Measurements from ENCODE around the gene AGPAT4. TPM values are rescaled to one million over a fixed set of nuclear protein-coding genes. Genes with fewer than 3 reads are reported as not detected.

Gene AGPAT4
- total RNA-seq, 1 experiment from 2014 or later, result 10.1 TPM

DNA sequence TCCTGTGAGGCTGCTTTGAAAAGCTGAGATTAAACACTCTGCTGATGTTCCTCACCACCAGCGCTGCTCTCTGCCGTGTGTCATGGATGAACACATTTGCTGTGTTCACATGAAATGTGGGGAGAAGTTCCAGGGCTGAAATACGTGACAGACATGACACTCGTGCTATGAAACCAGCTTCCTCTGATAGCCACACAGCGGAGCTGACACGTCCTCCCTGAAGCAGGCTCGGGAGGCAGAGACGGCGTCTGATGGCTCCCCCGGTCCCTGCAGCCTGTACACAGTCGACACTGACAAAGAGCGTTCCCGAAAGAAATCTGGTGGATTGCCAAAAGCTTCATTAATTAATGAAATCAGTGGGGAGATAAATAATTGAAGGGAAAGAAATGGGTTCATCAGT lies 17.5 kb downstream of the AGPAT4 start:
- no peak for DNase-seq (ENCODE audit: low spot score)
- Histone ChIP-seq H3K4me1 (ENCODE audit: insufficient read depth, low read length, poor library complexity, severe bottlenecking) (no peaks in the 10 kb centered on the region), H3K27me3 (replicated peaks; ENCODE audit: insufficient read depth, low read depth, low read length, poor library complexity) (no peaks in the 10 kb centered on the region), H3K4me3 (ENCODE audit: low read depth, low read length, poor library complexity, severe bottlenecking) (no peak overlapping the region), H3K27ac (ENCODE audit: low read depth, low read length, poor library complexity, severe bottlenecking) (no peak overlapping the region), H3K36me3 (ENCODE audit: insufficient read depth, low read length, poor library complexity, severe bottlenecking) (no peaks in the 10 kb centered on the region), H3K9me3 (ENCODE audit: low read depth, low read length, poor library complexity, severe bottlenecking) (no peaks in the 10 kb centered on the region)
- ChIA-PET CTCF (no interaction called here), POLR2A (ENCODE audit: low non-redundant PET) (no interaction called here)
- TF ChIP-seq, protein P1, sequence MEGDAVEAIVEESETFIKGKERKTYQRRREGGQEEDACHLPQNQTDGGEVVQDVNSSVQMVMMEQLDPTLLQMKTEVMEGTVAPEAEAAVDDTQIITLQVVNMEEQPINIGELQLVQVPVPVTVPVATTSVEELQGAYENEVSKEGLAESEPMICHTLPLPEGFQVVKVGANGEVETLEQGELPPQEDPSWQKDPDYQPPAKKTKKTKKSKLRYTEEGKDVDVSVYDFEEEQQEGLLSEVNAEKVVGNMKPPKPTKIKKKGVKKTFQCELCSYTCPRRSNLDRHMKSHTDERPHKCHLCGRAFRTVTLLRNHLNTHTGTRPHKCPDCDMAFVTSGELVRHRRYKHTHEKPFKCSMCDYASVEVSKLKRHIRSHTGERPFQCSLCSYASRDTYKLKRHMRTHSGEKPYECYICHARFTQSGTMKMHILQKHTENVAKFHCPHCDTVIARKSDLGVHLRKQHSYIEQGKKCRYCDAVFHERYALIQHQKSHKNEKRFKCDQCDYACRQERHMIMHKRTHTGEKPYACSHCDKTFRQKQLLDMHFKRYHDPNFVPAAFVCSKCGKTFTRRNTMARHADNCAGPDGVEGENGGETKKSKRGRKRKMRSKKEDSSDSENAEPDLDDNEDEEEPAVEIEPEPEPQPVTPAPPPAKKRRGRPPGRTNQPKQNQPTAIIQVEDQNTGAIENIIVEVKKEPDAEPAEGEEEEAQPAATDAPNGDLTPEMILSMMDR (conservative IDR thresholded peaks at IDR 0.05; ENCODE audit: low read depth, low read length), result no peak
- no peak for TF ChIP-seq EZH2 (IDR thresholded peaks at IDR 0.05; ENCODE audit: borderline replicate concordance, low read depth, low read length, poor library complexity, severe bottlenecking)
- intact Hi-C loops (cut with micrococcal nuclease; ENCODE audit: unreplicated experiment), result no loop called here
- BruUV-seq (replicated peaks), result no TSS peak

DNA sequence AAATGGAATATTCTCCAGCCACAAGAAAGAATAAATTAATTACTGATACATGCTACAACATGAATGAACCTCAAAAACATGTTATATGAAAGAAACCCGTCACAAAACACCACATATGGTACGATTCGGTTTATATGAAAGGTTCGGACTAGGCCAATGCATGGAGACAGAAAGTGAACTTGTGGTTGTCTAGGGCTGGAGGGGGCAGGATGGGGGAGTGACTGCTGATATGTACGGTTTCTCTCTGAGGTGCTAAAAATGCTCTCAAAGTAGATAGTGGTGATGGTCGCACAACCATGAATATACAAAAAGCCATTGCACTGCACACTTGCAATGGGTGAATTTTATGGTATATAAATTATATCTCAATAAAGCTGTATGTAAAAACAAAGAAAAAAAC lies 18.3 kb downstream of the AGPAT4 start:
- POLR2A ChIA-PET (ENCODE audit: low non-redundant PET), result no interaction called here
- H3K36me3 ChIP-seq (ENCODE audit: insufficient read depth, low read length, poor library complexity, severe bottlenecking), result no peaks in the 10 kb centered on the region
- H3K4me3 ChIP-seq (ENCODE audit: low read depth, low read length, poor library complexity, severe bottlenecking), result no peak overlapping the region
- no TSS peak for BruUV-seq (replicated peaks)
- no peak overlapping the region for H3K27ac ChIP-seq (ENCODE audit: low read depth, low read length, poor library complexity, severe bottlenecking)
- no peaks in the 10 kb centered on the region for H3K9me3 ChIP-seq (ENCODE audit: low read depth, low read length, poor library complexity, severe bottlenecking)
- intact Hi-C loops (cut with micrococcal nuclease; ENCODE audit: unreplicated experiment), result no loop called here
- H3K27me3 ChIP-seq (replicated peaks; ENCODE audit: insufficient read depth, low read depth, low read length, poor library complexity), result no peaks in the 10 kb centered on the region
- H3K4me1 ChIP-seq (ENCODE audit: insufficient read depth, low read length, poor library complexity, severe bottlenecking), result no peaks in the 10 kb centered on the region
- CTCF ChIA-PET, result no interaction called here
- no peak for TF ChIP-seq EZH2 (IDR thresholded peaks at IDR 0.05; ENCODE audit: borderline replicate concordance, low read depth, low read length, poor library complexity, severe bottlenecking)
- TF ChIP-seq, protein P1 (conservative IDR thresholded peaks at IDR 0.05; ENCODE audit: low read depth, low read length), result no peak
- DNase-seq (ENCODE audit: low spot score), result no peak

GRCh38 chr6:161254464-161255253 lies 19.2 kb downstream of the AGPAT4 start:
- no TSS peak for BruUV-seq (replicated peaks)
- Histone ChIP-seq H3K4me3 (ENCODE audit: low read depth, low read length, poor library complexity, severe bottlenecking) (no peak overlapping the region), H3K36me3 (ENCODE audit: insufficient read depth, low read length, poor library complexity, severe bottlenecking) (no peaks in the 10 kb centered on the region), H3K27me3 (replicated peaks; ENCODE audit: insufficient read depth, low read depth, low read length, poor library complexity) (no peaks in the 10 kb centered on the region), H3K9me3 (ENCODE audit: low read depth, low read length, poor library complexity, severe bottlenecking) (no peaks in the 10 kb centered on the region), H3K4me1 (ENCODE audit: insufficient read depth, low read length, poor library complexity, severe bottlenecking) (no peaks in the 10 kb centered on the region), H3K27ac (ENCODE audit: low read depth, low read length, poor library complexity, severe bottlenecking) (no peak overlapping the region)
- no peak for DNase-seq (ENCODE audit: low spot score)
- ChIA-PET CTCF (no interaction called here), POLR2A (ENCODE audit: low non-redundant PET) (interaction anchor here (0.5 kb wide), 1 partner anchor 522 kb away, joined by 3 read pairs; no protein-coding TSS in a partner anchor)
- no peak for TF ChIP-seq EZH2 (IDR thresholded peaks at IDR 0.05; ENCODE audit: borderline replicate concordance, low read depth, low read length, poor library complexity, severe bottlenecking)
- TF ChIP-seq, protein P1 (conservative IDR thresholded peaks at IDR 0.05; ENCODE audit: low read depth, low read length), result no peak
- intact Hi-C loops (cut with micrococcal nuclease; ENCODE audit: unreplicated experiment), result no loop called here

Data from A673 (cell line).